Gastrocnemius medialis (tissue), 4 donors: ENCODE results near the gene ALG6. TPM values are rescaled to one million over a fixed set of nuclear protein-coding genes. Genes with fewer than 3 reads are reported as not detected.

Experiments
- ATAC-seq, 2 donors: fragments of 150-250 bp; one replicate each; pipeline ENCODE4 v1.9.1; 2016
- DNase-seq, 2 donors: peaks; one replicate each; pipeline ENCODE4 v3.0.0-alpha.2; 2019
- H3K27ac ChIP-seq, 4 donors: fragments of 200-600 bp; sonication (generic); 1 replicate in 1 of 4; 2 replicates in 3 of 4; pipeline ENCODE4 v1.5.1; 2016 to 2018; ENCODE audit warnings: mild to moderate bottlenecking in 2 of 4, moderate library complexity in 1 of 4
- H3K27me3 ChIP-seq, 3 donors: fragments of 200-600 bp; sonication (generic) in 2 of 3; 1 replicate in 1 of 3; 2 replicates in 2 of 3; pipeline versions ENCODE4 v1.5.1 to v1.6.0; 2016 to 2019; ENCODE audit warnings: mild to moderate bottlenecking in 1 of 3, moderate library complexity in 1 of 3
- H3K36me3 ChIP-seq, 2 donors: fragments of 200-600 bp; sonication (generic) in 1 of 2; one replicate each; pipeline ENCODE4 v1.5.1; 2017 to 2018
- H3K4me1 ChIP-seq, 2 donors: fragments of 200-600 bp; sonication (generic) in 1 of 2; one replicate each; pipeline ENCODE4 v1.5.1; 2016 to 2017; ENCODE audit warnings: mild to moderate bottlenecking in 2 of 2
- H3K4me3 ChIP-seq, 4 donors: fragments of 200-600 bp; sonication (generic) in 3 of 4; 1 replicate in 1 of 4; 2 replicates in 3 of 4; pipeline ENCODE4 v1.5.1; 2016 to 2019; ENCODE audit warnings: mild to moderate bottlenecking in 2 of 4
- H3K9me3 ChIP-seq, 3 donors: fragments of 200-600 bp; sonication (generic) in 2 of 3; 1 replicate in 1 of 3; 2 replicates in 2 of 3; pipeline ENCODE4 v1.5.1; 2016 to 2019
- CTCF ChIP-seq, 5 experiments: fragments of 450-650 bp in 3 of 5; fragments of 200-600 bp in 2 of 5; sonication (generic) in 2 of 5; IDR thresholded peaks in 4 of 5; conservative IDR thresholded peaks in 1 of 5; 1 replicate in 4 of 5; 2 replicates in 1 of 5; pipeline ENCODE4 v1.5.1; 2016 to 2019; ENCODE audit warnings: antibody characterized with exemption in 5 of 5, mild to moderate bottlenecking in 3 of 5, moderate library complexity in 3 of 5
- POLR2A ChIP-seq, 2 donors: fragments of 450-650 bp; IDR thresholded peaks; one replicate each; pipeline ENCODE4 v1.6.1; 2017; ENCODE audit warnings: antibody characterized with exemption in 2 of 2, mild to moderate bottlenecking in 2 of 2, moderate library complexity in 2 of 2
- in situ Hi-C, 4 donors: fragments of 200-750 bp; cut with MboI; loops; one replicate each; pipeline versions ENCODE4 v1.15.0 to v1.8.0; 2017; ENCODE audit warnings: low sequenced_read_pairs in 4 of 4
- intact Hi-C: fragments of 100-400 bp; cut with DNase I; formaldehyde crosslinking; loops from one replicate; pipeline ENCODE4 v1.15.1; 2023; ENCODE audit warnings: low total_unique reads
- total RNA-seq, 4 donors: library from RNA; depleted of rRNA; stranded (reverse); fragments of >200 nt; gene quantifications; one replicate each; pipeline versions ENCODE4 v1.1.0 to v1.2.3, GENCODE V29; 2016

ALG6 gene
- total RNA-seq, 4 donors from 2014 or later: 2.3 to 9.5 (median 5.7) TPM

- Histone ChIP-seq H3K4me3 (no peak overlapping the region), H3K4me1 (no peaks in the 10 kb centered on the region), H3K27me3 (no peaks in the 10 kb centered on the region), H3K36me3 (peaks cover 0 to 17% of the 10 kb centered on the region in 2 donors), H3K27ac (no peak overlapping the region), H3K9me3 (no peaks in the 10 kb centered on the region)
- intact Hi-C loops (no loop called here), in situ Hi-C loops (no loop called here)
- ATAC-seq (no peak), DNase-seq (no peak)
- no peak for TF ChIP-seq CTCF (IDR thresholded peaks at IDR 0.05 in 4 of 5, conservative IDR thresholded peaks at IDR 0.05 in 1 of 5)
- TF ChIP-seq POLR2A (IDR thresholded peaks at IDR 0.05): no peak
Measured at GRCh38 chr1:63405987-63406386, 38.6 kb downstream of the ALG6 start.

GRCh38 chr1:63407002-63407401 is 39.6 kb downstream of the ALG6 start:
- intact Hi-C loops (no loop called here), in situ Hi-C loops (no loop called here)
- ATAC-seq: no peak
- no peaks in the 10 kb centered on the region for H3K27me3 ChIP-seq
- no peak overlapping the region for H3K27ac ChIP-seq
- H3K4me1 ChIP-seq: no peaks in the 10 kb centered on the region
- peaks cover 0 to 21% of the 10 kb centered on the region in 2 donors for H3K36me3 ChIP-seq
- H3K9me3 ChIP-seq: no peaks in the 10 kb centered on the region
- no peak for DNase-seq
- TF ChIP-seq POLR2A (IDR thresholded peaks at IDR 0.05): no peak
- TF ChIP-seq CTCF (IDR thresholded peaks at IDR 0.05 in 4 of 5, conservative IDR thresholded peaks at IDR 0.05 in 1 of 5): no peak
- H3K4me3 ChIP-seq: no peak overlapping the region

GRCh38 chr1:63408331-63408730 is 40.9 kb downstream of the ALG6 start:
- no peaks in the 10 kb centered on the region for H3K27me3 ChIP-seq
- no peak overlapping the region for H3K4me3 ChIP-seq
- H3K4me1 ChIP-seq: no peaks in the 10 kb centered on the region
- no peak overlapping the region for H3K27ac ChIP-seq
- H3K9me3 ChIP-seq: no peaks in the 10 kb centered on the region
- TF ChIP-seq POLR2A (IDR thresholded peaks at IDR 0.05): no peak
- no peak for TF ChIP-seq CTCF (IDR thresholded peaks at IDR 0.05 in 4 of 5, conservative IDR thresholded peaks at IDR 0.05 in 1 of 5)
- H3K36me3 ChIP-seq: peaks cover 3 to 28% of the 10 kb centered on the region in 2 donors
- ATAC-seq (no peak), DNase-seq (no peak)
- intact Hi-C loops (no loop called here), in situ Hi-C loops (no loop called here)

GRCh38 chr1:63411066-63411465 is 43.6 kb downstream of the ALG6 start:
- no peak overlapping the region for H3K27ac ChIP-seq
- intact Hi-C loops: no loop called here
- TF ChIP-seq POLR2A (IDR thresholded peaks at IDR 0.05) (no peak), CTCF (IDR thresholded peaks at IDR 0.05 in 4 of 5, conservative IDR thresholded peaks at IDR 0.05 in 1 of 5) (no peak)
- no peaks in the 10 kb centered on the region for H3K27me3 ChIP-seq
- in situ Hi-C loops: no loop called here
- no peaks in the 10 kb centered on the region for H3K4me1 ChIP-seq
- no peaks in the 10 kb centered on the region for H3K9me3 ChIP-seq
- no peak for DNase-seq
- no peak for ATAC-seq
- peaks cover 3 to 16% of the 10 kb centered on the region in 2 donors for H3K36me3 ChIP-seq
- H3K4me3 ChIP-seq: no peak overlapping the region

- ATAC-seq: no peak
- DNase-seq: no peak
- no peak for TF ChIP-seq CTCF (IDR thresholded peaks at IDR 0.05 in 4 of 5, conservative IDR thresholded peaks at IDR 0.05 in 1 of 5)
- TF ChIP-seq POLR2A (IDR thresholded peaks at IDR 0.05): no peak
Measured at GRCh38 chr1:63413394-63413793, 46.0 kb downstream of the ALG6 start.

More at GRCh38 chr1:63413394-63413793, 46.0 kb downstream of the ALG6 start:
- Histone ChIP-seq H3K36me3 (peaks cover 3 to 11% of the 10 kb centered on the region in 2 donors), H3K27me3 (no peaks in the 10 kb centered on the region), H3K4me1 (no peaks in the 10 kb centered on the region), H3K4me3 (no peak overlapping the region), H3K9me3 (no peaks in the 10 kb centered on the region), H3K27ac (no peak overlapping the region)
- in situ Hi-C loops: no loop called here
- intact Hi-C loops: no loop called here
